NCI-H1417 treated with DMSO at 0.1 percent for 48 hours (cell line): ENCODE results near the gene NUDT3.
"Not testable (repeated sequence)": the region's sequence is repeated elsewhere in the genome, so short reads cannot be mapped to it uniquely, and the experiment has no call there.

Experiments used
- DNase-seq: peaks from one replicate; lab custom pipeline; 2025; lab: John Stamatoyannopoulos, UW

NUDT3 gene

DNA sequence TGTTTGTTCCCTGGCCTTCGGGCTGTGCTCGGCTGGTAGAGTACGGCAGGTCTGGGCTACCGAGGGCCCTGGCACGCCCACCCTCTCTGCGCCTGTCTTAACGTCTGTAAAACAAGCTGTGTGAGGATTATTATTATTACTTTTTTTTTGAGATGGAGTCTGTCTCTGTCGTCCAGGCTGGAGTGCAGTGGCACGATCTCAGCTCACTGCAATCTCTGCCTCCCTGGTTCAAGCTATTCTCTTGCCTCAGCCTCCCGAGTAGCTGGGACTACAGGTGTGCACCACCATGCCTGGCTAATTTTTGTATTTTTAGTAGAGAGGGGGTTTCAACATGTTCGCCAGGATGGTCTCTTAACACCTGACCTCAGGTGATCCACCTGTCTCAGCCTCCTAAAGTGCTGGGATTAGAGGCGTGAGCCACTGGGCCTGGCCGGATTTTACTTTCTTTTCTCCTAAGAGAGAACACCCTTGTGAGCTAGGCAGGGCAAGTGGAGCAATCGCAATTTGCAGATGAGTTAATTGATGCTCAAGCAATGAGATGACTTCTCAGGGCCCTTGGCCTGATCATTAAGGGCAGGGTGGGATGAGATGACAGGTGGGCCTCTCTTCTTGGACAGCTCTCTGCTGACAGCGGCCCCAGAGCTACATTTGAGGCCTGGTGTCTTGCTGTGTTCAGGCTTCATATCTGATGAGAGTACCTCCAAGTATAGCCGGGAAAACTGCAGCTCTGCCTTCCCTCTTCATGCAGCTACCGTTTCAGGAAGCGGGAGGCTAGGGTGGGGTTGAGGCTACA, 142.8 kb downstream of the NUDT3 start:
- no peak for DNase-seq

DNA sequence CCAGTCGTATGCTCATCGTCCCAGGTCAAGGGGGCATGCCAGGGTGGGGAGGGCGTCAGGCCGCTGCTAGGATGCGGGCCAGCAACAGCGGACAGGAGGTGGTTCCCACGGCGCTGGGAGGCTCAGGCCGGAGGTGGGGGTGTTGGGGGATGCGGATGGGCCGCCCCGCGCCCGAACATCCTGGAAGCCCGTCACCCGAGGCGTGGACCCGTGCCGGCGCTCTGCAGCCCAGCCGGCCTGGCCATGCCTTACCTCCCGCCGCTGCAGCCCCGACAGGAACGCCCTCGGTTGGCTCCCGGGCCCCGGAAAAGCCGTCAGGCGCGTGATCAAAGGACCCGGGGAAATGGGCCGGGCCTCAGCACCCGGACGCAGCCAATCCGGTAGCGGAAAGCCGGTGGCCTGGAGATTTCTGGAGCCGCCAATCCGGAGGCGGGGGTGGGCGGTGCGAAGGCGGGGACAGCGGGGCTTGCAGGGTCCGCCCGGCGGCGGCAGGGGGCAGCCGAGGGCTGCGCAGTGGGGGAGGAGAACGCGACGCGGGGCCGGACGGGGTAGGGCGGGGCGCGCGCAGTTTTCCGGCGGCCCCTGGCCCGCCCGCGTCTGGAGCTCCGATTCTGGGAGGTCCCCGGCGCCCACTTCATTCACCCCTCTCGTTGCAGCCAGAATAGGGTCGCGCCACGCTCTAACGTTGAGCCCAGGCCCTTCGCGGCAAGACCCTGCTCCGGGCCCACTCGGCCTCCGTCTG, 143.6 kb downstream of the NUDT3 start, which contains the start of gene SMIM29:
SMIM29 (minus strand) TSS at position 280 of the 742 bp plus-strand sequence. CDS start 1,215 bp downstream, outside the sequence.
- DNase-seq, result peak; percentile 43

DNA sequence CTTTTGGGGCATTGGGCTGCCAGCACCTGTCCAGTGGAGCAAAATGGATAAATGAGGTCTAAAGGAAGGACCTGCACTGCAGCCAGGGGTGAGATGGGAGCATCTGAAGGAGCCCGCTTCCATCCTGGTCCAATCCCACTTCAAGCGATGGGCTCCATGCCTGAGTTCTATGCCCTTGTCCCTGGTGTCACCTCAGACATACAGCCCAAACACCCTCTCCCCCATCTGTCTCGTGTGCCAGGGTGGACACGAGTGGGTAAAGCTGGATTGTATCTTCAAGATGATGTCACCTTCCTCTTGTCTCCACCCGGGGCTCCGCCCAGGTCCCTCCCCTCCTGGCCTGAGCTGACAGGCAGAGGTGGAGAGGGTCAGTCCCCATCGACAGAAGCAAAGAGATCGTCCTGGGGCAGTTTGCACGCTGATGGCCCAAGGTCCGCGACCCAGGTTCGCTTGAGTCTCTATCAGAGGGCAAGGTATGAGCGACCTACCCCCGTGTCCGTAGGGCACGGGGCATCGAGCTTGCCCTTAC, 144.2 kb downstream of the NUDT3 start:
- no peak for DNase-seq

DNA sequence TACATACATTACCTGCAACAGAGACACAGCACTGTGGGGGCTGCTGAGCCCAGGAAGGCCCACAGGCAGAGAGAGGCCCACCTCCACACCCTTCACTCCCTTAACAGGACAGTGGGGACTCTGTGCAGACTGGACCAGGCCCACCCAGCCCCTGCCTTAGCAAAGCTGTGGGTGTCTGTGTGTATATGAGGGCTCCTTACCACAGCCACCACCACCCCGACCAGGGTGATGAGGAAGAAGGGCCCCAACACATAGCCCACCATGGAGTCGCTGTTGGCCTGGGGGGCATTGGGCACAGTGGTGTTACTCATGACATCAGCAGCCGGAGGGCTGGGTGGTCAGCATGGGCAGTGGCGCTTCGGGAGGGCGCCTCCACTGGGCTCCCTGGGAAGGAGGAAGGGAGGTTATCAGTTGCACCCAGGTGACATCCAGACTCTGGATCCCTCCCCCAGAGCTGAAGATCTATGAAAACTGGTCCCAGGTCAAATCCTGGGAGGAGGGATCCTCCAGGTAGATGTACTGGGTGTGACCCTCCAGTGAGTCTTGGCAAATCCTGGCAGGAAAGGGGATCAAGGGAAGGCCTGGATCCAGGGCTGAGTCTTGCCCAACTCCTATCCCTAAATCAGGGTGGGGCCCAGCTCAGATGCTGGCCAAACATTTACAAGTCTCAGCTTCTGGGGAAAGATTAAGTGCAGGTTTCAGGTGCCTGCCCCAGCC, 144.8 kb downstream of the NUDT3 start:
- DNase-seq, result no peak

DNA sequence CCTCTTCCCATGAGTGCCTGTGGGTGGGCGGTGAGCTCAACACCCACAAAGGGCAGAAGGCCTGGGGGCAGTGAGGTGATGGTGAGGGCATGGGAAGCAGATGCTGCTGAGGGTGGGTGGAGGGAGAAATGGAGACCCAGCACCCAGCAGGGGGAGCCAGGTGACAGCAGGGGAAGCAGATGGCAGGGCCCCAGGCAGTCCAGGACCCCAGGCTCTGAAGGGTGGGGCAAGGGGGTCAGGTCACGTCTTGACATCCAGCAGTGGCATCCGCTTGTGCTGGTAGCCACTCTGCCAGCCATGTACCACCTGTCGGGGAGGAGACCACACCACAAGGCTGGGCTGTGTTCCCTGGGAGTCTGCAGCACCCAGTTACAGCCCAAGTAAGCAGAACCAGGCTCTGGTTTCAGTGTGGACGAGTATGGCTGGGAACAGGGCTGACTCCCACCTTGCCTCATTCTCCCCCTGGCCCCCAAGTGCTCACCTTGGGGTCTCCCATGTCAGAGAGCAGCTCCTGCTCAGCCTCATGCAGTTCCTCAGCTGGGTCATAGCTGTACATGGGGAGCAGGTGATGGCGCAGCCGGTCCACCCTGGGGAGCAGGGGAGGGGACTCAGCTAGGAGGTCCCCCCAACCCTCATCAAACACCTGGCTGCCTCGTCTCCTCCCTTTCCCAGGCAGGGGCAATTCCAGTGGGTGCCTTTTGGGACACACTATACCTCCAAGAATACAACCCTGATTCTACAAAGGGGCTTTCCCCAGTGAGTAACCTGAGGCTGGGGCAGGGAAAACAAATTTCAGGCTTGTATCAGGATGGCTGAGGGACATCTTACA, 145.7 kb downstream of the NUDT3 start:
- DNase-seq, result no peak

DNA sequence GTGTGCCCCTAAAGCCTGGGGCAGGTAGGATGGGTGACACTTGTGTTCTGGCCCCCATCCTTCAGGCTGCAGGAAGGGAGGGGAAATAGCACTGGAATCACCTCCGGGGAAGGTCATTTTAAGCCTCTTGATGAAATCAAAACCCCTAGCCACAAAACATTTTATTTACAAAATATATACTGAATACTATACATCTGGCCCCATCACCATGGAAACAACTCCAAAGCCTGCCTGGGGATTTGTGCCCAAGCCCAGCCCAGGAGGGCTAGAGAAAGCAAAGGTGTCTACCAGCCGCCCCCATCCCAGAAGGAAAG, 146.3 kb downstream of the NUDT3 start:
- DNase-seq, result no peak

DNA sequence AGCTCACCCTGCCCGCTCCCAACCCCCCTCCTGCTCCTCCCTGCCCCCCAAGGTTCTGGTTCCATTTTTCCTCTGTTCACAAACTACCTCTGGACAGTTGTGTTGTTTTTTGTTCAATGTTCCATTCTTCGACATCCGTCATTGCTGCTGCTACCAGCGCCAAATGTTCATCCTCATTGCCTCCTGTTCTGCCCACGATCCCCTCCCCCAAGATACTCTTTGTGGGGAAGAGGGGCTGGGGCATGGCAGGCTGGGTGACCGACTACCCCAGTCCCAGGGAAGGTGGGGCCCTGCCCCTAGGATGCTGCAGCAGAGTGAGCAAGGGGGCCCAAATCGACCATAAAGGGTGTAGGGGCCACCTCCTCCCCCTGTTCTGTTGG, 146.7 kb downstream of the NUDT3 start:
- not testable (repeated sequence) for DNase-seq

DNA sequence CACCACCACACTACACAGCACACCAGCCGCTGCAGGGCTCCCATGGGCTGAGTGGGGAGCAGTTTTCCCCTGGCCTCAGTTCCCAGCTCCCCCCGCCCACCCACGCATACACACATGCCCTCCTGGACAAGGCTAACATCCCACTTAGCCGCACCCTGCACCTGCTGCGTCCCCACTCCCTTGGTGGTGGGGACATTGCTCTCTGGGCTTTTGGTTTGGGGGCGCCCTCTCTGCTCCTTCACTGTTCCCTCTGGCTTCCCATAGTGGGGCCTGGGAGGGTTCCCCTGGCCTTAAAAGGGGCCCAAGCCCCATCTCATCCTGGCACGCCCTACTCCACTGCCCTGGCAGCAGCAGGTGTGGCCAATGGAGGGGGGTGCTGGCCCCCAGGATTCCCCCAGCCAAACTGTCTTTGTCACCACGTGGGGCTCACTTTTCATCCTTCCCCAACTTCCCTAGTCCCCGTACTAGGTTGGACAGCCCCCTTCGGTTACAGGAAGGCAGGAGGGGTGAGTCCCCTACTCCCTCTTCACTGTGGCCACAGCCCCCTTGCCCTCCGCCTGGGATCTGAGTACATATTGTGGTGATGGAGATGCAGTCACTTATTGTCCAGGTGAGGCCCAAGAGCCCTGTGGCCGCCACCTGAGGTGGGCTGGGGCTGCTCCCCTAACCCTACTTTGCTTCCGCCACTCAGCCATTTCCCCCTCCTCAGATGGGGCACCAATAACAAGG, 147.3 kb downstream of the NUDT3 start:
- not testable (repeated sequence) for DNase-seq

DNA sequence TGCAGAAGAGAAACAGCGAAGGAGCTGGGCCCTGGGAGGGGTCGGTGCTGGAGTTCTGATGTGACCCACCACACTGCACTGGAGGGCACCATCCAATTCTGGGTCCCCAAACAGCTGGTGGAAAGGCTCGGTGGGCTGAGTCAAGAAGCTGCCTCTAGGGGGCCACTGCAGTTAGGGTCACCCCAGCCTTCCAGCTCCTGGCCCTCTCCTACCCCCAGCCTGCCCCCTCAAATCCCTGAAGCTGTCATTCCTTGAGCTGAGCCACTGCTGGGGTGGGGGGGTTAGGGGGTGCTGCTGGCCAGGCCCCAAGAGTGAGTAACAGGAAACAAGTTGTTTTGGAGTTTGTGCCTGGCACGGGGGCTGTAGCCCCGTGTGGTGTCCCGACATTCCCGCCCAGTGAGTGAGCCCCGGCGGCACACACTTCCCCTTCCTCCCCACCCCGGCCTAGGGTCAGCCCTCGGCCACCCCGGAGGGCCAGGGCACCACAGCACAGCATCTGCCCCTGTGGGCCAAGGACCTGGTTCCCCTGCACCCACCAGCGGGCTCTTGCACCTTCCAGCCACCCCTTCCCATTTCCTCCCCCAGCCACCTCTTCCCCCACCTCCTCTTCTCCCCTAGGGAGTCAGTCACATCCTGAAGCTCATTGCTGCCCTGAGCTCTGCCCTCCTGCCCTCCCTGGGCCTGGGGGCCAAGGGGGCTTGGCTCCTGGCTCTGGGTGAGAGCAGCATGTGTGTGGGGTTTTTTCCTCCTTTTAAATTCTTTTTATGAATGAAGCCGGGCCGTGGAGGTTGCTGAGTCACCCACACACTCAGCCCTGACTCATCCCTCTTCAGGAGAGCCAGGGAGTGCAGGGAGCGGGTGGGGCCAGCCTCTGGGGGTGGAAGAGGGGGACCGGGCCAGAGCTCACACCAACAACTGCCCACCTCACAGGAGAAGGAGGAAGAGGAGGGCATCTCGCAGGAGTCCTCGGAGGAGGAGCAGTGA, 148.3 kb downstream of the NUDT3 start:
- DNase-seq, result no peak

DNA sequence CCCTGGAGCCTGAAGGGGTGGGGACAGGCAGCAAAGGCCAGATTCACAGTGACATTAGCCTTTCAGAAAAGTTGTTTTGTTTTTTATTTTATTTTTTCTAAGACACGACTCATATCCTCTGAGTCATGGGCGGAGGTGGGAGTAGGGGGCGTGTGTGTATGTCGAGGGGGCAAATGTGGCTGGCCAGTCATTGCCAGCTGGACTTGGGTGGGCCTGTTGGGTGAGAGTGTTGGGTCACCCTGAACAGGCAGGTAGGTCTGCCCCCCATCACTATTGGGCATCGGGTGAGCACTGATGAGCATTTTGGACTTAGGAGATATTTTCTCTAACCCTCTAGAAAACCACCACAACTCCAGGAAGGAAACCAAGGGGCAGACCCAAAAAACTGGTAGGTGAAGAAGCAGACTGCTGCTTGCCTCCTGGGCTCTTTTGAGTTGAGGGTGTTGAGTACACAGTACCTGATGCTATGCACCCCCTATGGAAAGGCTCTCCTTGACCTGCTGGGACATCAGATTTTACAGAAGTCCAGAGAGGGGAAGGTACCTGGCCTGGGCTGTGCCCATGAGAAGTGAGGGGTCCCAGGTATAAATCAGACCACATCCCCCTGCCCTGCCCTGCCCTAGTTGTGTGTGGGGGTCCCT, 149.2 kb downstream of the NUDT3 start:
- no peak for DNase-seq

DNA sequence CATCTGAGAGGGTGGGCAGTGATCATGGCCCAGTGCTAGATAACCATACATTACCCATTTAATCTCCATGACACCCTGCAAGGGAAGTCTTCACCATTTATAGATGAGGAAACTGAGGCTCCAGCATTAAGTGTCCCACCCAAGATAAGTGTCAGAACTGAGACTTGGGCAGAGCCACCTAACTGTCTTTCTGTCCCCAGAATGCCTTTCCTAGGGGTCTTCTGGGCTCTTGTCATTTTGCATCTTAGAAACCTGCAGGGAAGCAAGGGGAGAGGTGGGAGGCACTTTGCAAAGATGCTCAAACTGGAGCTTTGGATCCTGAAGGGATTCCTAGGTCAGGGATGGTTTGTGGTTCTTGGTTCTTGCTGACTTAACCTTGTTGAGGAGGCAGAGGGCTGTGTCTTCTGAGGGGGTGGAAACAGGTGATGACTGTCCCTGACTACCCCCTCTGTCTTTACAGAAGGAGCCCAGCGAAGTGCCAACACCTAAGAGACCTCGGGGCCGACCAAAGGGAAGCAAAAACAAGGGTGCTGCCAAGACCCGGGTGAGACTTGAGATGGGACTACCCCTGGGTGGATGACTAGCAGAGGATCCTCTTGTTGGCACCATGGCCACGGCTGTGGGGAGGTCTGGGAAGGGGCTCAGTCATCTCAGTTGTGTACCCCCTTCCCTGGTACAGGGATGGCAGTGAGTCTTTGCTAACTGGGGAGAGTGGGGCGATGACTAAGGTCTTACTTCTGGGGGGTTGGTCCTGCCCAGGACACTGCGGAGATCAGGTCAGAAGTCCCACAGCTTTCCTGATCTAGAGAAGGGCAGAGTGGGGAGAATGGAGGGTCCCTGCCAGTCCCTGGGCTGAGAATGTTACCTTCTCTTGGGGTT, 150.0 kb downstream of the NUDT3 start:
- no peak for DNase-seq

DNA sequence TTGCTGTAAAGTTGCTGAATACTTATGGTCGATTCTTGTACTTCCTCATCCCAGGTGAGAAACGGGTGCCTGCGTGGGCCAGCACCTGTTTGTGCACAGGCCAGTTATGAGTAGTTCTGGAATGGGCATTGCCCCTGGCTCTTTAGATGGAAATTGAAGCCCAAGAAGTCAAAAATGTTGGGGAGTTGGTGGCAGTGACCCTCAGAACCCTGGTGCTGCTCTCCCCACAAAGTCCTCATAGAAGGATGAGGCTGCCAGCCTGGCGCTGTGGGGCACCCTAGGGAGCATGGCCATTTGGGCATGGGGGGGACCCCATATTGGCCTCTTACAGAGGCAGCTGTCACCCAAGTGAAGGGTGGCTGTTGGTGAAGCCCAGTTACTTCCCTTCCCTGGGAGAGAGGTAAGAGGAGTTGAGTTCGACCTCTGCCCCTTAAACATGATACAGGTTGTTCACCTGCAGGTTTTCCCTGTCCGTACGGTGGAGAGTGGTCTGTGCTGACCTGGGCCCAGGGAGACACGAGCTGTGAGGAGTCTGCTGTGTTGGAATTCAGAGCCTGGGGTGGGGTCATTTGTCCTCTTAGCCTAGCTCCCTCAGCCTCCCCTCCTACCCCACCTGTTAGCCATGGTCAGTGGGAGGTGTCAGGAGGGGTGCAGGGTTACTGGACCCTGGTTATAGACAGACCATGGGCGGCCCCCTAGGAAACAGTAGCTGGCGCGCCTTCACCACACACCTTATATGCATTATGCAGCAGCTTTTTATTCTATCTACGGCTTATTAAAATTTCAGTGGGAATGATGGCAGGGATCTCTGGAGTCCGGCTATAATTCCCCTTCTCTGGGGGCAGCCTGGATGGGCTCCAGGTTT, 150.9 kb downstream of the NUDT3 start:
- DNase-seq, result no peak

DNA sequence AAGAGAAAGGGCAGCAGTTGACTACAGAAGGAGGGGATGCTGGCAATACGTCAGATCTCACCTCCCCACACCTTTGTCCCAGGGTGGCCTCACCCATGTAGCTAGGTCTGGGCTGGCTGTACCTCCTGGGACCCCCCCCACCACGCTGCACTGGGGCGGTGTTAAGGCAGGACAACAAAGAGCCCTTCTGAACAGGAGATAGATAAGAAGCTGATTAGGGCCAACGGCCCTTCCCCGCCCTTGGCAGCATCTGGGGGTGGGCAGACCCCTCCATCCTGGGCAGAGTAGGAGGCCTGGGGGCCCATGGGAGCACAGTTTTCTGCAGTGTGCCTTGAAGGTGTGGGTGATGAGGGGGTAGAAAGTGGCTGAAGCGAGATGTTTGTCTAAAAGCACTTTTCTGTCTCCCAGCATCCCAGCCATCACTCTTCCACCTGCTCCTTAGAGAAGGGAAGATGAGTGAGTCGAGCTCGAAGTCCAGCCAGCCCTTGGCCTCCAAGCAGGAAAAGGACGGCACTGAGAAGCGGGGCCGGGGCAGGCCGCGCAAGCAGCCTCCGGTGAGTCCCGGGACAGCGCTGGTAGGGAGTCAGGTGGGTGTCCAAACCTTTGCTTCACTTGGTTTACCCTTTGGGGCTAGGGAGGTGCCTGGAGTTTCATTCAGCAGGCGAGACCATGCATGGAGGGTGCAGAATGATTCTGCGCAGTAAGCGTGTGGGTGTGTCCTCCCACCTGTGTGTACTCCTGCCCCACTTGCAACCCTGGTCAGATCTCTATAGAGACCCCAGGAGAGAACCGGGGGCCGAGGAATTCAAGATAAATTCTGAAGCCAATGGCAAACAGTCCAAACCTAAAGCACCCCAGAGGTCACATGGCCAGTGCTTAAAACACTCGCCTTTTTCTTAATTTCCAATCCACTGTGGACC, 151.9 kb downstream of the NUDT3 start:
- no peak for DNase-seq

DNA sequence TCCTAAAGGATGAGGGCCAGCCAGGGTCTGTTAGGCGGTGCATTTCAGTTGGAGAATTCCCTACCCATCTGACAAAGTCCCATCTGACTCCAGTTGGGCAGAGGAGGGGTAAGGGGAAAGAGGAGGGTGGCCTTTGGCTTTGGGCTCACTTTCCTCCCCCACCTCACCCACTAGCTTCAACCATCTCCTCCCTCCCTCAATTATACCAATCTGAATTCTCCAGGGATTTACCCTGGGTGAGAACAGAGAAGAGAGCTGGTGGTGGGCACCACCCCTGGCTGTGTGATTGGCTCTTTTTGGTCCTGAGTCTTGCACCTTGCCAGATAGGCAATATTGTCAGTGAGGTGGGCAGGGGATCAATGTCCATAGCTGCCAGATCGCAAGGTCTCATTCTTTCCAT, 152.6 kb downstream of the NUDT3 start:
- DNase-seq, result no peak

DNA sequence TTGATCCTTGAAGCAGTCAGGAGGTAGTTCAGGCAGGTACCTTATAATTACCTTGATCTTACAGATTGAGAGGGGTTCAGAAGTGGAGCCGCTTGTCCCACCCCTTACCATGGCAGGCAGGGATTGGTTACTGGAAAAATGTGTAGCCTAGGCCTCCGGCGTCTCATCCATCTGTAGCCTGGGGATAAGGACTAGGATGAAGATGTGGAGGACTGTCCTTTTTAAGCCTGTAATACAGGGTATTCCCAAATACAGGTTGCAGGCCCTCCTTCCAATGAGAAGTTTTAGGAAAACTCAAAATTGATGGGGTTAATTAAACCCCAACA, 153.0 kb downstream of the NUDT3 start:
- DNase-seq, result no peak
